ENCODE data around the gene DNAH17.

- TF ChIP-seq CTCF (IDR thresholded peaks at IDR 0.05) (no peak), EP300 (IDR thresholded peaks at IDR 0.05; ENCODE audit: low read depth) (no peak), POLR2A (IDR thresholded peaks at IDR 0.05) (no peak), POLR2AphosphoS5 (IDR thresholded peaks at IDR 0.05) (peak in 1 of 3 donors; percentile 18)
These were observed 198.1 kb downstream of the DNAH17 start for GRCh38 chr17:78379131-78379491.

All from transverse colon (tissue), 4 donors.